ENCODE results near the gene AIG1.
"Not testable (repeated sequence)": the region's sequence is repeated elsewhere in the genome, so short reads cannot be mapped to it uniquely, and the experiment has no call there.

The AIG1 gene

GRCh38 chr6:143299253-143300166, 238.8 kb downstream of the AIG1 start:
- Histone ChIP-seq H3K4me3 (ENCODE audit: severe bottlenecking) (no peak overlapping the region), H3K27ac (ENCODE audit: poor library complexity, severe bottlenecking) (no peak overlapping the region), H3K4me1 (ENCODE audit: insufficient read depth, poor library complexity, severe bottlenecking) (no peaks in the 10 kb centered on the region), H3K9me3 (ENCODE audit: severe bottlenecking) (no peaks in the 10 kb centered on the region), H3K27me3 (ENCODE audit: insufficient read depth, poor library complexity, severe bottlenecking) (no peaks in the 10 kb centered on the region), H3K36me3 (ENCODE audit: low read depth) (peaks cover 5% of the 10 kb centered on the region; the same call in 1 of the 2 replicates)
- ATAC-seq (ENCODE audit: low read depth): no peak
- no peak for DNase-seq (ENCODE audit: low spot score)
- no peak for TF ChIP-seq CTCF (IDR thresholded peaks at IDR 0.05; ENCODE audit: poor library complexity, severe bottlenecking)

GRCh38 chr6:143301188-143301587, 240.5 kb downstream of the AIG1 start:
- no peak for ATAC-seq (ENCODE audit: low read depth)
- TF ChIP-seq CTCF (IDR thresholded peaks at IDR 0.05; ENCODE audit: poor library complexity, severe bottlenecking): no peak
- H3K27ac ChIP-seq (ENCODE audit: poor library complexity, severe bottlenecking): no peak overlapping the region
- H3K36me3 ChIP-seq (ENCODE audit: low read depth): no peaks in the 10 kb centered on the region
- H3K9me3 ChIP-seq (ENCODE audit: severe bottlenecking): no peaks in the 10 kb centered on the region
- DNase-seq (ENCODE audit: low spot score): no peak
- H3K27me3 ChIP-seq (ENCODE audit: insufficient read depth, poor library complexity, severe bottlenecking): no peaks in the 10 kb centered on the region
- H3K4me3 ChIP-seq (ENCODE audit: severe bottlenecking): no peak overlapping the region
- no peaks in the 10 kb centered on the region for H3K4me1 ChIP-seq (ENCODE audit: insufficient read depth, poor library complexity, severe bottlenecking)

- not testable (repeated sequence) for H3K4me3 ChIP-seq (ENCODE audit: severe bottlenecking); H3K27me3 ChIP-seq (ENCODE audit: insufficient read depth, poor library complexity, severe bottlenecking); H3K9me3 ChIP-seq (ENCODE audit: severe bottlenecking); ATAC-seq (ENCODE audit: low read depth); DNase-seq (ENCODE audit: low spot score); H3K4me1 ChIP-seq (ENCODE audit: insufficient read depth, poor library complexity, severe bottlenecking); H3K36me3 ChIP-seq (ENCODE audit: low read depth); H3K27ac ChIP-seq (ENCODE audit: poor library complexity, severe bottlenecking)
These were observed 247.1 kb downstream of the AIG1 start for GRCh38 chr6:143307760-143308159.

- Histone ChIP-seq H3K27ac (ENCODE audit: poor library complexity, severe bottlenecking) (no peak overlapping the region), H3K27me3 (ENCODE audit: insufficient read depth, poor library complexity, severe bottlenecking) (no peaks in the 10 kb centered on the region)
These were observed 252.5 kb downstream of the AIG1 start for GRCh38 chr6:143313163-143313562.

GRCh38 chr6:143321491-143322086, 260.9 kb downstream of the AIG1 start:
- ATAC-seq (ENCODE audit: low read depth) (no peak), DNase-seq (ENCODE audit: low spot score) (no peak)
- peaks cover 25% of the 10 kb centered on the region for H3K4me1 ChIP-seq (ENCODE audit: insufficient read depth, poor library complexity, severe bottlenecking)
- H3K9me3 ChIP-seq (ENCODE audit: severe bottlenecking): peaks cover 4% of the 10 kb centered on the region
- no peak overlapping the region for H3K27ac ChIP-seq (ENCODE audit: poor library complexity, severe bottlenecking)
- no peak for TF ChIP-seq CTCF (IDR thresholded peaks at IDR 0.05; ENCODE audit: poor library complexity, severe bottlenecking)
- H3K36me3 ChIP-seq (ENCODE audit: low read depth): no peaks in the 10 kb centered on the region
- no peaks in the 10 kb centered on the region for H3K27me3 ChIP-seq (ENCODE audit: insufficient read depth, poor library complexity, severe bottlenecking)
- H3K4me3 ChIP-seq (ENCODE audit: severe bottlenecking): no peak overlapping the region

More at GRCh38 chr6:143313163-143313562, 252.5 kb downstream of the AIG1 start:
- no peaks in the 10 kb centered on the region for H3K4me1 ChIP-seq (ENCODE audit: insufficient read depth, poor library complexity, severe bottlenecking)
- ATAC-seq (ENCODE audit: low read depth) (no peak), DNase-seq (ENCODE audit: low spot score) (no peak)
- H3K4me3 ChIP-seq (ENCODE audit: severe bottlenecking): no peak overlapping the region
- no peaks in the 10 kb centered on the region; the same call in 1 of the 2 replicates for H3K36me3 ChIP-seq (ENCODE audit: low read depth)
- H3K9me3 ChIP-seq (ENCODE audit: severe bottlenecking): peaks cover 2% of the 10 kb centered on the region
- TF ChIP-seq CTCF (IDR thresholded peaks at IDR 0.05; ENCODE audit: poor library complexity, severe bottlenecking): no peak

Data from RWPE2 (cell line).